Endothelial cell of umbilical vein (primary cell): ENCODE measurements around the gene LHFPL2. TPM values are rescaled to one million over a fixed set of nuclear protein-coding genes. Genes with fewer than 3 reads are reported as not detected.

Experiments
- BruUV-seq: library from RNA; stranded (reverse); fragments of 400-500 nt; replicated peaks from 2 replicates; lab custom pipeline; 2021; lab: Mats Ljungman, UMichigan
- CTCF ChIA-PET: fragments of 300-600, 350-600 bp; sonication (Branson Sonifier 250); formaldehyde crosslinking; loops from one replicate; lab custom pipeline; 2021; ENCODE audit warnings: antibody characterized with exemption, inconsistent platforms; lab: Charles Lee
- POLR2A ChIA-PET: fragments of 300-600, 350-600 bp; sonication (Branson Sonifier 250); formaldehyde crosslinking; loops from one replicate; lab custom pipeline; 2021; ENCODE audit warnings: antibody characterized with exemption, inconsistent platforms; lab: Charles Lee
- DNase-seq: peaks from one replicate; pipeline ENCODE4 v3.0.0-alpha.2; 2011; ENCODE audit warnings: low read depth, low spot score
- FAIRE-seq: peaks from 2 replicates; lab custom pipeline; 2011; peaks lifted over from hg19 to GRCh38; lab: Jason Lieb, UNC
- H2AFZ ChIP-seq: 2 replicates; pipeline ENCODE4 v1.6.0; 2012; ENCODE audit warnings: low read depth, low read length, control low read depth, inconsistent platforms
- H3K27ac ChIP-seq: 2 replicates; pipeline ENCODE4 v1.5.1; 2011; ENCODE audit warnings: low read depth, mild to moderate bottlenecking, control low read depth, low read length, moderate library complexity; ENCODE audit not compliant: insufficient read depth
- H3K27me3 ChIP-seq, 2 experiments: 2 replicates each; pipeline versions ENCODE4 v1.6.0 to v1.6.1; 2011; ENCODE audit warnings: low read length in 2 of 2, mixed read lengths in 1 of 2; ENCODE audit not compliant: control insufficient read depth in 2 of 2, insufficient read depth in 2 of 2
- H3K36me3 ChIP-seq, 2 experiments: 2 replicates in 1 of 2; 3 replicates in 1 of 2; pipeline ENCODE4 v1.5.1; 2011; ENCODE audit warnings: low read length in 2 of 2, mild to moderate bottlenecking in 1 of 2, moderate library complexity in 1 of 2; ENCODE audit not compliant: control insufficient read depth in 2 of 2, insufficient read depth in 2 of 2; ENCODE audit errors: extremely low read depth in 1 of 2
- H3K4me1 ChIP-seq: 3 replicates; pipeline ENCODE4 v1.5.1; 2011; ENCODE audit warnings: mild to moderate bottlenecking, low read length; ENCODE audit not compliant: control insufficient read depth, insufficient read depth; ENCODE audit errors: extremely low read depth
- H3K4me2 ChIP-seq: 2 replicates; pipeline ENCODE4 v1.6.1; 2011; ENCODE audit warnings: low read length, control low read depth, mixed read lengths; ENCODE audit not compliant: insufficient read depth
- H3K4me3 ChIP-seq, 3 experiments: fragments of 200-600 bp in 1 of 3; sonication (generic), shearing (Covaris generic) in 1 of 3; replicated peaks in 1 of 3; 2 replicates each; pipeline ENCODE4 v1.5.1; 2011 to 2016; ENCODE audit warnings: control low read depth in 3 of 3, low read length in 3 of 3, mild to moderate bottlenecking in 2 of 3, inconsistent platforms in 1 of 3, low read depth in 1 of 3, moderate library complexity in 1 of 3; ENCODE audit not compliant: insufficient read depth in 1 of 3
- H3K79me2 ChIP-seq: 2 replicates; pipeline ENCODE4 v1.6.0; 2012; ENCODE audit warnings: low read length, inconsistent platforms; ENCODE audit not compliant: control insufficient read depth, insufficient read depth
- H3K9ac ChIP-seq: replicated peaks from 2 replicates; pipeline ENCODE3; 2011; ENCODE audit warnings: low read length, control low read depth; ENCODE audit not compliant: insufficient read depth; ENCODE audit errors: extremely low read depth
- H3K9me1 ChIP-seq: replicated peaks from 3 replicates; pipeline ENCODE4 v1.6.0; 2011; ENCODE audit warnings: mild to moderate bottlenecking, low read length; ENCODE audit not compliant: control insufficient read depth, insufficient read depth; ENCODE audit errors: extremely low read depth
- H3K9me3 ChIP-seq: replicated peaks from 2 replicates; pipeline ENCODE4 v1.5.1; 2012; ENCODE audit warnings: low read length, inconsistent platforms; ENCODE audit not compliant: control insufficient read depth, insufficient read depth
- H4K20me1 ChIP-seq: replicated peaks from 2 replicates; pipeline ENCODE3; 2011; ENCODE audit warnings: mild to moderate bottlenecking, low read length; ENCODE audit not compliant: control insufficient read depth, insufficient read depth; ENCODE audit errors: extremely low read depth
- EZH2 ChIP-seq: IDR thresholded peaks from 2 replicates; pipeline ENCODE4 v1.6.1; 2012; ENCODE audit warnings: borderline replicate concordance, low read depth, mild to moderate bottlenecking, moderate library complexity, low read length, inconsistent platforms; ENCODE audit not compliant: severe bottlenecking
- FOS ChIP-seq: IDR thresholded peaks from 2 replicates; pipeline ENCODE4 v1.6.1; 2011; ENCODE audit warnings: mild to moderate bottlenecking, low read length, moderate library complexity, borderline replicate concordance; ENCODE audit not compliant: insufficient read depth
- GATA2 ChIP-seq: IDR thresholded peaks from 2 replicates; pipeline ENCODE4 v1.7.0; 2011; ENCODE audit warnings: low read depth, mild to moderate bottlenecking, moderate library complexity, mixed read lengths, low read length; ENCODE audit not compliant: insufficient read length, insufficient read depth
- JUN ChIP-seq: IDR thresholded peaks from 2 replicates; pipeline ENCODE4 v1.6.1; 2011; ENCODE audit warnings: borderline replicate concordance, low read depth; ENCODE audit not compliant: insufficient read length, insufficient read depth
- MYC ChIP-seq: IDR thresholded peaks from one replicate; pipeline ENCODE4 v1.6.1; 2011; ENCODE audit warnings: mild to moderate bottlenecking, low read depth, low read length
- POLR2AphosphoS5 ChIP-seq: IDR thresholded peaks from 2 replicates; pipeline ENCODE4 v1.6.1; 2012; ENCODE audit warnings: low read depth, mild to moderate bottlenecking, control low read depth, low read length, moderate library complexity; ENCODE audit not compliant: insufficient read depth
- dilution Hi-C: fragments of 300-500 bp; cut with MboI; formaldehyde crosslinking; loops from one replicate; pipeline ENCODE4 v1.15.0; 2019; ENCODE audit warnings: low sequenced_read_pairs; ENCODE audit not compliant: extremely low pct_ligation_motif_present
- intact Hi-C: fragments of 100-400 bp; cut with micrococcal nuclease; formaldehyde crosslinking; loops from one replicate; pipeline ENCODE4 v1.10.0; 2022
- polyA plus RNA-seq, 4 experiments: library from polyadenylated mRNA; depleted of rRNA in 3 of 4; stranded (reverse) in 3 of 4; unstranded in 1 of 4; fragments of >200 nt; gene quantifications; 2 replicates each; pipeline versions ENCODE4 v1.2.1 to v1.2.3, GENCODE V29; 2011 to 2012; ENCODE audit warnings: missing spikeins in 1 of 4
- total RNA-seq: library from RNA; stranded (reverse); gene quantifications from 2 replicates; pipeline ENCODE4 v1.2.3, GENCODE V29; 2021
- TF ChIP-seq, protein P1 (sequence below): IDR thresholded peaks from 2 replicates; pipeline ENCODE4 v1.6.1; 2011; ENCODE audit not compliant: insufficient read depth, insufficient read length

LHFPL2 gene
- total and polyA plus RNA-seq, 2 donors (not counting 3 experiments of a cell fraction or from before 2014, with no cell fraction given): 9.6 to 36.3 TPM

DNA sequence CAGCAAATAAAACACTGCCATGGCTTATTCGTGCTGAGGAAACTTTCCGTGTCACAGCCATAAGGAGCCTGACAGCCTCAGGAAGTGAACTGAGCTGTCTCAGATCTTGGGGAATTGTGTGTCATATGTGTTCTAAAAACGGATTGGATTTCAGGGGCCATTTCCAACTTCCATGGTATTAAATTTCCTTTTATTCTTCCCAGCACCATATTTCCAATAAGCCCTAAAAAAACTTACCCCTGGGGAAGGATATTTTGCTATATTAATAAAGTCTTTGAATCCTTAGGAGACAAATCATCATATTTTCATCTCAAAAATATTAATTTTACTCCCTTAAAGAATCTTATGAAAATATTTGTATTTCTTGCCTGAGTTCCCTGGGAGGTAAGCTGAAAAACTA is 93.9 kb downstream of the LHFPL2 start:
- CTCF ChIA-PET: no interaction called here
- Histone ChIP-seq H3K9me1 (no peaks in the 10 kb centered on the region), H3K4me2 (no peak overlapping the region), H3K27ac (no peak overlapping the region), H3K9me3 (no peaks in the 10 kb centered on the region), H3K4me1 (peaks cover 4% of the 10 kb centered on the region), H3K4me3 (no peak overlapping the region), H2AFZ (no peak overlapping the region), H3K36me3 (no peaks in the 10 kb centered on the region), H3K27me3 (no peaks in the 10 kb centered on the region), H3K9ac (no peak overlapping the region), H3K79me2 (no peaks in the 10 kb centered on the region), H4K20me1 (no peaks in the 10 kb centered on the region)
- intact Hi-C loops (no loop called here), dilution Hi-C loops (no loop called here)
- FAIRE-seq (peak; percentile 67), DNase-seq (no peak)
- POLR2A ChIA-PET: no interaction called here
- no peak for TF ChIP-seq FOS
- no peak for TF ChIP-seq JUN
- no peak for TF ChIP-seq POLR2AphosphoS5
- no peak for TF ChIP-seq GATA2
- TF ChIP-seq EZH2: no peak
- no peak for TF ChIP-seq MYC
- TF ChIP-seq, protein P1, sequence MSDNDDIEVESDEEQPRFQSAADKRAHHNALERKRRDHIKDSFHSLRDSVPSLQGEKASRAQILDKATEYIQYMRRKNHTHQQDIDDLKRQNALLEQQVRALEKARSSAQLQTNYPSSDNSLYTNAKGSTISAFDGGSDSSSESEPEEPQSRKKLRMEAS: no peak
- BruUV-seq: no TSS peak
